HG03575 (cell line): ENCODE data around the gene DZIP1L.
A peak's percentile ranks its signal among the peaks of the same experiment; 100 is the strongest.

Experiments used
- ATAC-seq: cut with Tn5 transposase; IDR thresholded peaks from one replicate; pipeline ENCODE4 v1.9.1; 2021; ENCODE audit not compliant: unreplicated experiment, insufficient number of reproducible peaks, low FRiP score; ENCODE audit errors: extremely low read depth

The DZIP1L gene

GRCh38 chr3:138078901-138079344 lies 36.5 kb downstream of the DZIP1L start:
- ATAC-seq: no peak

- ATAC-seq: no peak
Observed at GRCh38 chr3:138078096-138078495, 37.3 kb downstream of the DZIP1L start.

GRCh38 chr3:138072796-138073195 lies 42.6 kb downstream of the DZIP1L start:
- ATAC-seq: no peak

- ATAC-seq: no peak
Observed at GRCh38 chr3:138070006-138070405, 45.4 kb downstream of the DZIP1L start.

GRCh38 chr3:138068579-138069174 lies 46.7 kb downstream of the DZIP1L start:
- peak; percentile 45 for ATAC-seq

- no peak for ATAC-seq
Observed at GRCh38 chr3:138068046-138068445, 47.4 kb downstream of the DZIP1L start.

GRCh38 chr3:138066972-138067371 lies 48.4 kb downstream of the DZIP1L start:
- no peak for ATAC-seq

GRCh38 chr3:138066383-138066782 lies 49.0 kb downstream of the DZIP1L start:
- ATAC-seq: peak; percentile 77

GRCh38 chr3:138065949-138066348 lies 49.5 kb downstream of the DZIP1L start:
- no peak for ATAC-seq

GRCh38 chr3:138063416-138063815 lies 52.0 kb downstream of the DZIP1L start:
- no peak for ATAC-seq

- no peak for ATAC-seq
Observed at GRCh38 chr3:138062626-138063025, 52.8 kb downstream of the DZIP1L start.

GRCh38 chr3:138062037-138062436 lies 53.4 kb downstream of the DZIP1L start:
- ATAC-seq: no peak

- ATAC-seq: no peak
Observed at GRCh38 chr3:138060792-138061191, 54.6 kb downstream of the DZIP1L start.

GRCh38 chr3:138059261-138059660 lies 56.1 kb downstream of the DZIP1L start:
- ATAC-seq: no peak

- ATAC-seq: no peak
Observed at GRCh38 chr3:138057384-138057783, 58.0 kb downstream of the DZIP1L start.

GRCh38 chr3:138054057-138054456 lies 61.4 kb downstream of the DZIP1L start:
- no peak for ATAC-seq

- no peak for ATAC-seq
Observed at GRCh38 chr3:138051947-138052802, 63.2 kb downstream of the DZIP1L start.

GRCh38 chr3:138049157-138049919 lies 66.1 kb downstream of the DZIP1L start:
- ATAC-seq: no peak

GRCh38 chr3:138047596-138048158 lies 67.7 kb downstream of the DZIP1L start:
- no peak for ATAC-seq
